OCI-LY1 (cell line): ENCODE data around the gene ASB2.

Experiments
- EZH2 ChIP-seq: fragments of 200-600 bp; sonication (generic), shearing (Covaris generic); IDR thresholded peaks from 2 replicates; pipeline ENCODE4 v1.8.0; 2017; ENCODE audit warnings: borderline replicate concordance, mixed run types, mild to moderate bottlenecking, antibody characterized with exemption, low read length, moderate library complexity, mixed read lengths
- TF ChIP-seq, protein P1 (sequence below): fragments of 200-600 bp; sonication (generic), shearing (Covaris generic); IDR thresholded peaks from 2 replicates; pipeline ENCODE4 v1.5.1; 2017; ENCODE audit warnings: mild to moderate bottlenecking, antibody characterized with exemption, low read length, moderate library complexity, mixed read lengths

DNA sequence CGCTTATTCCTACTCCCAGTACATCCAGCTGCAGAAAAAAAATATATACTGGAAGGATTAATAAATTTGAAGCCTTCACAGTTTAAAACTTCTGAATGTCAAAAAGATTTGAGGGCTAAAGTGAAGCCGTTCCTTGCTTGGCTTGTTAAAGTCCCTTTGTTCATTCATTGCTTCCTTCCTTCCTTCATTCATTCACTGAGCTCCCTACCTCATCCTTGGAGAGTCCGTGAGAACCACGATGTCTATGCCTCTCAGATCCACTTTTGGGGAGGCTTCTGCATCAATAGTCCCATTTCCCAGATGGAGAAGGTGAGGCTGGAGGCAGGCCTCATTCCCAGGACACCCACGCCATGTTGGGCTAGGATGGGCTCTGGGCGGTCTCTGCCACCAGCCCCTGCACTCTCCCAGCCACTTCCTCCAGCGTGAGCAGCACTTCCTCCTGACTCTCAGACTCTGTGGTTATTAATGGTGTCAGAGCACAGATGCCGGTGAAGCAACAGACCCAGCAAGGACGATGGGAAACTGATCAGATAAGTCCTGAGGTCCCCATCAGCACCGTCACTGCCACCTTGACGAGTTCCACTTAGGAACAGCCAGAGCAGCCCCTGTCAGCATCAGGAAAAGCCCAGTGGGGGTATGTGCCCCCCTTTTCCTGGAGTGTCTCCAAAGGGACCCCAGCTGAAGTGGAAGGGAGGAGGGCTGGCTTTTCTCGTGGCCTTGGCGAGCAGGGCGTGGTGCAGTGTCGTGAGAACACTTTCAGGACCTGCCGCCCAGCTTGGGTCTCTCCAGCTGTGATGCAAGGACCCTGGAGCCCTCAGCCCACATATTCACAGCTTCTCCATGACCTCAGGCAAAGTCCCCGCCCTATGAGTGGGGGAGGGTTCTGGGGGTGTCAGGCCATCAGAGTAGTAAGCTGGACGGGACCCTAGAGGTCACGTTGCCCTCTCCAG lies 21.2 kb downstream of the ASB2 start:
- TF ChIP-seq, protein P1, sequence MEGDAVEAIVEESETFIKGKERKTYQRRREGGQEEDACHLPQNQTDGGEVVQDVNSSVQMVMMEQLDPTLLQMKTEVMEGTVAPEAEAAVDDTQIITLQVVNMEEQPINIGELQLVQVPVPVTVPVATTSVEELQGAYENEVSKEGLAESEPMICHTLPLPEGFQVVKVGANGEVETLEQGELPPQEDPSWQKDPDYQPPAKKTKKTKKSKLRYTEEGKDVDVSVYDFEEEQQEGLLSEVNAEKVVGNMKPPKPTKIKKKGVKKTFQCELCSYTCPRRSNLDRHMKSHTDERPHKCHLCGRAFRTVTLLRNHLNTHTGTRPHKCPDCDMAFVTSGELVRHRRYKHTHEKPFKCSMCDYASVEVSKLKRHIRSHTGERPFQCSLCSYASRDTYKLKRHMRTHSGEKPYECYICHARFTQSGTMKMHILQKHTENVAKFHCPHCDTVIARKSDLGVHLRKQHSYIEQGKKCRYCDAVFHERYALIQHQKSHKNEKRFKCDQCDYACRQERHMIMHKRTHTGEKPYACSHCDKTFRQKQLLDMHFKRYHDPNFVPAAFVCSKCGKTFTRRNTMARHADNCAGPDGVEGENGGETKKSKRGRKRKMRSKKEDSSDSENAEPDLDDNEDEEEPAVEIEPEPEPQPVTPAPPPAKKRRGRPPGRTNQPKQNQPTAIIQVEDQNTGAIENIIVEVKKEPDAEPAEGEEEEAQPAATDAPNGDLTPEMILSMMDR, result no peak
- TF ChIP-seq EZH2, result no peak
